ENCODE results near the gene SHPK.
"Not testable (repeated sequence)": the region's sequence is repeated elsewhere in the genome, so short reads cannot be mapped to it uniquely, and the experiment has no call there.

SHPK gene

DNA sequence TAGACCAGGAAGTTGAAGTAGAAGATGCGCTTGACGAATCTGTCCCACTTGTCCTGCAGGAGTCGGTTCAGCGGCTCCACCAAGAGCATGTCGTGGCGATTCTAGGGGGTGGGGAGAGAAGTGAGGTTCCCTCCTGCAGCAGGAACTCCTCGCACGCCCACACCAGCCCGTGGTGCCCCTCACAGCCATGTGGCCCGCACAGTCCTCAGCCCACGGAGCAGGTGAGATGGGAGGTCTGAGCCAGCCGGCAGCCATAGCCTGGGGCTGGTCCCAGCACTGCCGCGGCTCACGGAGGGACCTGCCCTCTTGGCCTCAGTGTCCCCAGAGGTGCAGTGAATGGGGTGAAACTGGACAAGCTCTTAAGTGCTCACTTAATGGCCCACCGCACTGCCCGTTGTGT lies 50.2 kb downstream of the SHPK start:
- DNase-seq (ENCODE audit: low spot score), result no peak

DNA sequence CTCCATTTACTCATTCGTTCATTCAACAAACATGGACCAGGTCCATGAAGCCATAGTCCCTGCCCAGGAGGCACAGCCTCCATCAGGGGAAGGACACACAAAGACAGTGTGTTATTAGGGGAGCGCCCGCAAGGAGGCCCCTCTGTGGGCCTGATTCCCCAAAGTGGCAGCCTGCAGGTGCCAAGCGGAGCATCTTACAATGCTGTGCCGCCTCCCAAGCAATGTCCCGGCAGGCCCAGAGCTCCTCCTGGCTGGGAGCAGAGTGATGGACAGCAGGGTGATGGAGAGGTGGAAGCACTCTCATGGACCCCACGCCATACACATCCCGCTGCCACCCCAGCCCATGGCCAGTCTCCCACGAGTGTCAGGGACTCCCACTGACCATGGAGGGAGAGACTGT lies 52.6 kb downstream of the SHPK start:
- no peak for DNase-seq (ENCODE audit: low spot score)

DNA sequence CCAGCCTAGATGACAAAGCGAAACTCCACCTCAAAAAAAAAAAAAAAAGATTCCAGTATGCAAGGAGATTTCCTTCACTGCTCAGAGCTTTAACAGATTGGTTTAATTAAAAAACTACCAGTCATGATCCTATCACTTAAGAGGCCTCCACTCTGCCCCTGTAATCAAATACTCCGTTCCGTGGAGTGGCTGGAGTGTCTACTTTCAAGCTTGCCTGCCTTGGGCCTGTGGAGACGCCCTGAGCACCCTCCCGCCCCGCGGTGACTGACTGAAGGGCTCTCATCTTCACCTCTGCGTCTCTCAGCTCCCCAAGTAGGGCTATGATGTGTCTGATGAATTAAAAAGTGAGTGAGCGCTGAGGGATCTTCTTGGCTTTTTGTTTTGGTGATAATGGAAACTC lies 53.1 kb downstream of the SHPK start:
- DNase-seq (ENCODE audit: low spot score), result no peak

GRCh38 chr17:3578667-3579066 lies 57.4 kb downstream of the SHPK start:
- not testable (repeated sequence) for DNase-seq (ENCODE audit: low spot score)

DNA sequence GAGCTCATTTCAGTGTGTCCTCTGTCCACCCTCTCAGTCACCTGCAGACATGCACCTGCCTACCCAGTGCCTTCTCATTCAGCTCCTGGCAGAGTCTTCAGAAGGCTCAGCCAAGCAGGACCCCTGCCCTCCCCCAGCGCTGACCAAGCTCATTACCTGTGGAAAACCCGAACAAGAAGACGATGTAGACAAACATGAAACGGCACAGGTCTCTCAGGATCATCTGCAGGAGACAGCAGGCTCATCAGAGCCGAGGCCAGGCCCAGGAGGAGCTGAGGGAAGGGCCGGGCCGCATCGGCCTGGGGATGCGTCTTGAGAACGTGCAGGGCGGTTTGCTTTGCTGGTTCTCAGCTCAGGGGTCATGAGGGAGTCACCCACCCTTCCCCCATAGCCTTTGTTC lies 59.1 kb downstream of the SHPK start:
- no peak for DNase-seq (ENCODE audit: low spot score)

GRCh38 chr17:3575511-3575910 lies 60.5 kb downstream of the SHPK start:
- DNase-seq (ENCODE audit: low spot score), result no peak

DNA sequence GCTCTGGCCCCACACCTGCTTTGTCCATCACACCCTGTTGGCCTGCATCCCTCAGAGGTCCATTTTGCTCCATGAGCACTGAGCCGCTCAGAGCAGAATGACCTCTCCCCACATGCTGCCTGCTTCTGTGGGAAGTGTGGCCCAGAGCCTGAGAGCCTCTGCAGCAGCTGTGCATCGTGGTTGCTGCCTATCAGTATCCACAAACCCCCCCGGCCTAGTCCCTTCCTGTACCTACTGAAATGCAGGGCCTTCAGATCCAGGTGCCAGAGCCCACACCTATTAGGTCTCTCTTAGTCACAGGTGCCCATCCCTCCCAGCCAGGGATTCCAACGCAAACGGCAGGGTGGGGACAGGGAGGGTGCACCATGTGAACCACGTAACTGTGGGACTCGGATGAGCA lies 61.8 kb downstream of the SHPK start:
- DNase-seq (ENCODE audit: low spot score), result no peak

- DNase-seq (ENCODE audit: low spot score), result no peak
These were observed 62.6 kb downstream of the SHPK start for GRCh38 chr17:3573246-3574100.

- no peak for DNase-seq (ENCODE audit: low spot score)
These were observed 63.8 kb downstream of the SHPK start for GRCh38 chr17:3572231-3572630.

DNA sequence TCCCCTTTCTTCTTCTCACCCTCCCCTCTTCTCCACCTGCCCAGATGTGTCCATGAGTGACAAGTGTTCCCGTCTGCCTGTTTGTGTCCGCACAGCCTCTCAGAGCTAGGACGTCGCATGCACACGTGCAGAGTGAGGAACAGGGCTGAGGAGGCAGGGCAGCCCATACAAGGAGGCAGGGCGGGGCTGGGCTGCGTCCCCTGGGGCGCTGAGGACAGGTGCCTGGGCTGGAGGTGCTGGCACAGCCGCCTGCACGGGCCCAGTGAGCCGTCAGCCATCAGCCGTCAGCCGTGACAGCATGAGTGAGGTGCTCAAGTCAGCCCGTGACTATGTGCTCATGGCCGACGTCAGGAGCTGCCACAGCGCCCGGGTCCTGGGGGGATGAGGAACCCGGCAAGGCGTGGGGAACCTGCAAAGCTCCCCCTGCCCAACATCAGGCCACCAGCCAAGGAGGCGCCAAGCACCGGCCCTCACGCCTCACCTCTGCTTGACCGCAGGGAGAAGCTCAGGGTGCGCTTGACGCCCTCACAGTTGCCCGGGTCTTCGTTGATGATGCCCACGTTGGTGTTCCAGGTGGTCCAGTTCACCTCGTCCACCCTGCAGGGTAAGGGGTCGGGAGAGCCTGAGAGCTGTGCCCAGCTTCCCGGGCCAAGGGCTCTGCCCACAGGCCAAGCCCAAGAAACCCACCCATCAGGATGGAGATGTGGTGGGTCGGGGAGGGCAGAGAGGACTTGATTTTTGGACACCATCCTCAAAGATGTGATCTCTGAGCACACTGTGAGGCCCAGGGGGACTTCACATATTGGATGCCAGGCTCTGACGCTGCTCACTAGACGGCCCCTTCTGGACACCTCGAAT lies 64.8 kb downstream of the SHPK start:
- DNase-seq (ENCODE audit: low spot score), result no peak

GRCh38 chr17:3569534-3570137 lies 66.4 kb downstream of the SHPK start:
- DNase-seq (ENCODE audit: low spot score), result no peak

- DNase-seq (ENCODE audit: low spot score), result no peak
These were observed 69.5 kb downstream of the SHPK start for GRCh38 chr17:3566551-3566950.

DNA sequence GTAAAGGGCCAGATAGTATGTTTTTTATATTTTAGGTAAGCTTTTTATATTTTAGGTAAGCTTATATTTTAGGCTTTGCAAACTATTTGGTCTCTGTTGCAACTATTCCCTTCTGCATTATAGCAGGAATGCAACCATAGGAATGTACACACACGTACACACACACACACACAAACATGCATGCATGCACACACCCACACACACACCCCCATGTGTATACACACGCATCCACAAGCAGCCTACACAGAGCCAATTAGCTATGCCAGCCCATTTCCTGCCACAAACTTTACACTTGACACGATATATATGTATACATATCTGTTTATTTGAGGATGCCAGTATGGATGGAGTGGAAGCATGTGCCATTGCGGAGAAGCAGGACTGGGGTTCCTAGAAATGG lies 70.9 kb downstream of the SHPK start:
- DNase-seq (ENCODE audit: low spot score), result no peak

- DNase-seq (ENCODE audit: low spot score), result not testable (repeated sequence)
These were observed 71.8 kb downstream of the SHPK start for GRCh38 chr17:3564241-3564640.

DNA sequence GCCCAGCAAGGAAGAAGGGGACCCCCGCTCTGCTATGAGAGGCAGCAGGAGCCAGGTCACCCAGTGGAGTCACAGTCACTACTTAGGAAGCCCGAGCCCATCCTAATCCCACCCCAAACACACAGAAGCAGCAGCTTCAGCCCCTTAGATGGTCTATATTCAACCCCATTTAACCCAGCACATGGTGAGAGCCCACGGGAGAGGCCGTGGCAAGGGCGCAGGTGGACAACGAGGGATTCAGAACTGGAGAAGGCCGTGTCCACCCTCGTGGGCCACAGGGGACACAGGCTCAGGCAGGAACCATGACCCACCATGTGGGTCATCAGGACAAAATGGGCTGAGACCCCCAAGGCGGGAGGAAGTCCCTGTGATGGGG lies 76.8 kb downstream of the SHPK start:
- DNase-seq (ENCODE audit: low spot score), result no peak

DNA sequence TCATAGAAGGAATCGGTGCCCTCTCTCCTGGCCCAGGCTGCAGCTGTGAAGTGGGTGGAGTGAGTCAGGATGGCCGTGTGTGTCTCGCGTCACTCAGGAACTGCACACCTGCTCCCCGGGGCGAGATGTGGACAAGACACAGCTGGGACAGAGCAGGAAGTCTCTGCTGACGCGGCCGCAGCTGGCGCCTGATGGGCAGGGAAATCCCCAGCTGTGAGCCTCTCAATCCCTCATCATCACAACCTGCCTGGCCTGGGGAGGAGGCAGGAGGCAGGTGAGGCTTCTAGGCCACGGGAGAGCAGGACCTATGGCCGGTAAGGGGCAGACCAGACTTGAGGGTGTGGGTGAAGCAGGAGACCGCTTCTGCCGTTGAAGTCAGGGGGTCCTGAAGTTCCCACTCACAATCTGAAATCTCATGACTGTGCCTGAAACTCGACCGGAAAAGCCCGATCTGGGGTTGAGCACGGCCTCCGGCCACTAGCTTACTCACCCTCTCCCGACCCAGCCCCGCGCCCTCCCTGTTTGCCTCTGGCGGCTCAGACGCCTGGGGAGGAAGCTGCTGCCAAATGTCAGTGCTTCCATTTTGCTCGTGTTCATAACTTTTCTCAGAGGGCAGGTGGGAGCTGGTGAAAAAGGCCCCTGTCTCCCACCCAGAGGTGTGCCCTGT lies 77.3 kb downstream of the SHPK start:
- DNase-seq (ENCODE audit: low spot score), result no peak
